GM18909 (cell line): ENCODE measurements around the gene FUT8.
"Not testable (repeated sequence)": the region's sequence is repeated elsewhere in the genome, so short reads cannot be mapped to it uniquely, and the experiment has no call there.

ENCODE experiments used
- ATAC-seq: cut with Tn5 transposase; IDR thresholded peaks from one replicate; pipeline ENCODE4 v1.9.1; 2021; ENCODE audit warnings: mild to moderate bottlenecking; ENCODE audit not compliant: unreplicated experiment, poor library complexity

FUT8 gene

GRCh38 chr14:65414961-65415589, 2.5 kb downstream of the FUT8 start:
- ATAC-seq: no peak

GRCh38 chr14:65415613-65416012, 3.1 kb downstream of the FUT8 start:
- ATAC-seq: no peak

- ATAC-seq: no peak
Observed at GRCh38 chr14:65419593-65420252, 7.2 kb downstream of the FUT8 start.

- ATAC-seq: no peak
Observed at GRCh38 chr14:65421201-65421981, 8.9 kb downstream of the FUT8 start.

GRCh38 chr14:65422088-65422834, 9.7 kb downstream of the FUT8 start:
- ATAC-seq: no peak

- ATAC-seq: no peak
Observed at GRCh38 chr14:65423982-65424381, 11.5 kb downstream of the FUT8 start.

GRCh38 chr14:65424531-65424930, 12.0 kb downstream of the FUT8 start:
- no peak for ATAC-seq

- no peak for ATAC-seq
Observed at GRCh38 chr14:65425885-65426284, 13.4 kb downstream of the FUT8 start.

GRCh38 chr14:65426902-65427301, 14.4 kb downstream of the FUT8 start:
- not testable (repeated sequence) for ATAC-seq

- no peak for ATAC-seq
Observed at GRCh38 chr14:65428691-65429090, 16.2 kb downstream of the FUT8 start.

- ATAC-seq: no peak
Observed at GRCh38 chr14:65429757-65430156, 17.2 kb downstream of the FUT8 start.

GRCh38 chr14:65431245-65431644, 18.7 kb downstream of the FUT8 start:
- no peak for ATAC-seq

- ATAC-seq: no peak
Observed at GRCh38 chr14:65431951-65432350, 19.4 kb downstream of the FUT8 start.

GRCh38 chr14:65432361-65432948, 19.9 kb downstream of the FUT8 start:
- no peak for ATAC-seq

GRCh38 chr14:65433157-65433556, 20.6 kb downstream of the FUT8 start:
- ATAC-seq: no peak

GRCh38 chr14:65433646-65434045, 21.1 kb downstream of the FUT8 start:
- no peak for ATAC-seq

GRCh38 chr14:65434216-65434850, 21.8 kb downstream of the FUT8 start:
- ATAC-seq: no peak

GRCh38 chr14:65438266-65438933, 25.9 kb downstream of the FUT8 start:
- ATAC-seq: no peak

- ATAC-seq: no peak
Observed at GRCh38 chr14:65439117-65439516, 26.6 kb downstream of the FUT8 start.
